ENCODE data around the gene MAN2C1. TPM values are rescaled to one million over a fixed set of nuclear protein-coding genes. Genes with fewer than 3 reads are reported as not detected.

Gene MAN2C1
- total RNA-seq, 2 donors from 2014 or later = 186 to 339 TPM

- 29 to 52% methylated on average over 3 to 7 of the region's 7 CpGs for WGBS, 2 donors
- Histone ChIP-seq H3K36me3 (replicated peaks in 1 of 2; ENCODE audit: insufficient read depth in 1 of 2, low read depth in 2 of 2) (peaks cover 0 to 16% of the 10 kb centered on the region in 2 donors), H3K4me1 (peaks cover 25% of the 10 kb centered on the region), H3K9me3 (no peaks in the 10 kb centered on the region), H3K27me3 (no peaks in the 10 kb centered on the region), H3K4me3 (no peak overlapping the region), H3K27ac (peak overlapping the region; percentile 97 to 100 (median 99))
- intact Hi-C loops (cut with DNase I) = loop anchor here (10.0 kb wide), 1 partner anchor 317 kb away; no protein-coding TSS in a partner anchor
- DNase-seq (no peak), ATAC-seq (no peak)
- TF ChIP-seq CTCF (IDR thresholded peaks at IDR 0.05) (no peak), POLR2A (IDR thresholded peaks at IDR 0.05) (no peak)
Measured at GRCh38 chr15:75367406-75367912, 948 bp downstream of the MAN2C1 start.

- Histone ChIP-seq H3K4me3 (no peak overlapping the region), H3K27me3 (no peaks in the 10 kb centered on the region), H3K36me3 (replicated peaks in 1 of 2; ENCODE audit: insufficient read depth in 1 of 2, low read depth in 2 of 2) (peaks cover 0 to 16% of the 10 kb centered on the region in 2 donors), H3K4me1 (peaks cover 25% of the 10 kb centered on the region), H3K9me3 (no peaks in the 10 kb centered on the region), H3K27ac (peak overlapping the region in 2 of 4 donors; percentile 97 to 99)
- intact Hi-C loops (cut with DNase I) = loop anchor here (10.0 kb wide), 1 partner anchor 318 kb away; no protein-coding TSS in a partner anchor
- no peak for ATAC-seq
- no peak for DNase-seq
- TF ChIP-seq POLR2A (IDR thresholded peaks at IDR 0.05) (no peak), CTCF (IDR thresholded peaks at IDR 0.05) (no peak)
Measured at GRCh38 chr15:75367006-75367405, 1.4 kb downstream of the MAN2C1 start.

- no peak for DNase-seq
- Histone ChIP-seq H3K27ac (no peak overlapping the region), H3K9me3 (no peaks in the 10 kb centered on the region), H3K4me3 (no peak overlapping the region), H3K4me1 (peaks cover 25% of the 10 kb centered on the region), H3K27me3 (no peaks in the 10 kb centered on the region), H3K36me3 (replicated peaks in 1 of 2; ENCODE audit: insufficient read depth in 1 of 2, low read depth in 2 of 2) (peaks cover 0 to 14% of the 10 kb centered on the region in 2 donors)
- WGBS, 2 donors = 71 to 83% methylated on average over 3 of the region's 3 CpGs
- intact Hi-C loops (cut with DNase I) = loop anchor here (10.0 kb wide), 1 partner anchor 319 kb away; no protein-coding TSS in a partner anchor
- no peak for ATAC-seq
- TF ChIP-seq POLR2A (IDR thresholded peaks at IDR 0.05) = no peak
Measured at GRCh38 chr15:75366163-75366562, 2.2 kb downstream of the MAN2C1 start.

GRCh38 chr15:75364881-75365280, 3.5 kb downstream of the MAN2C1 start:
- WGBS, 2 donors = 87 to 89% methylated on average over 6 of the region's 6 CpGs
- Histone ChIP-seq H3K27ac (no peak overlapping the region), H3K9me3 (no peaks in the 10 kb centered on the region), H3K36me3 (replicated peaks in 1 of 2; ENCODE audit: insufficient read depth in 1 of 2, low read depth in 2 of 2) (peaks cover 0 to 15% of the 10 kb centered on the region in 2 donors), H3K4me3 (no peak overlapping the region), H3K27me3 (no peaks in the 10 kb centered on the region), H3K4me1 (peaks cover 21% of the 10 kb centered on the region)
- no peak for ATAC-seq
- TF ChIP-seq POLR2A (IDR thresholded peaks at IDR 0.05) (no peak), CTCF (IDR thresholded peaks at IDR 0.05) (no peak)
- intact Hi-C loops (cut with DNase I) = loop anchor here (10.0 kb wide), 1 partner anchor 320 kb away; no protein-coding TSS in a partner anchor
- no peak for DNase-seq

GRCh38 chr15:75363786-75364185, 4.6 kb downstream of the MAN2C1 start:
- H3K4me1 ChIP-seq = peaks cover 10% of the 10 kb centered on the region
- DNase-seq = no peak
- TF ChIP-seq CTCF (IDR thresholded peaks at IDR 0.05) (no peak), POLR2A (IDR thresholded peaks at IDR 0.05) (no peak)
- no peak overlapping the region for H3K4me3 ChIP-seq
- ATAC-seq = no peak
- WGBS, 2 donors = 93% methylated on average over 8 to 9 of the region's 9 CpGs
- H3K36me3 ChIP-seq (replicated peaks in 1 of 2; ENCODE audit: insufficient read depth in 1 of 2, low read depth in 2 of 2) = peaks cover 0 to 17% of the 10 kb centered on the region in 2 donors
- intact Hi-C loops (cut with DNase I) = loop anchor here (10.0 kb wide), 1 partner anchor 321 kb away; no protein-coding TSS in a partner anchor
- no peaks in the 10 kb centered on the region for H3K9me3 ChIP-seq
- H3K27ac ChIP-seq = no peak overlapping the region
- no peaks in the 10 kb centered on the region for H3K27me3 ChIP-seq

All from body of pancreas (tissue), 4 donors.